RWPE2 (cell line): ENCODE results near the gene CALML5.
A peak's percentile ranks its signal among the peaks of the same experiment; 100 is the strongest.

Source experiments
- ATAC-seq: fragments of 200-7000 bp; cut with Tn5 transposase; 3 replicates; pipeline ENCODE4 v1.9.1; 2021; ENCODE audit warnings: low read depth
- DNase-seq: peaks from one replicate; pipeline ENCODE4 v3.0.0-alpha.2; 2020; ENCODE audit warnings: low spot score
- H3K27ac ChIP-seq: fragments of 450-650 bp; 2 replicates; pipeline ENCODE4 v1.5.1; 2017; ENCODE audit warnings: mild to moderate bottlenecking; ENCODE audit not compliant: poor library complexity, severe bottlenecking
- H3K27me3 ChIP-seq: fragments of 250-450 bp; sonication (Bioruptor Pico); 2 replicates; pipeline ENCODE4 v1.5.1; 2021; ENCODE audit warnings: mild to moderate bottlenecking, moderate library complexity; ENCODE audit not compliant: insufficient read depth, poor library complexity, severe bottlenecking
- H3K36me3 ChIP-seq: fragments of 250-450 bp; sonication (Bioruptor Pico); 2 replicates; pipeline ENCODE4 v1.5.1; 2020; ENCODE audit warnings: low read depth, mild to moderate bottlenecking, moderate library complexity
- H3K4me1 ChIP-seq: fragments of 250-450 bp; sonication (Bioruptor Pico); 2 replicates; pipeline ENCODE4 v1.5.1; 2021; ENCODE audit warnings: mild to moderate bottlenecking, moderate library complexity; ENCODE audit not compliant: insufficient read depth, poor library complexity, severe bottlenecking
- H3K4me3 ChIP-seq: fragments of 250-450 bp; sonication (Bioruptor Pico); 2 replicates; pipeline ENCODE4 v1.5.1; 2021; ENCODE audit warnings: mild to moderate bottlenecking, moderate library complexity; ENCODE audit not compliant: severe bottlenecking
- H3K9me3 ChIP-seq: fragments of 250-450 bp; sonication (Bioruptor Pico); 2 replicates; pipeline ENCODE4 v1.5.1; 2021; ENCODE audit warnings: mild to moderate bottlenecking, moderate library complexity; ENCODE audit not compliant: severe bottlenecking
- CTCF ChIP-seq: fragments of 450-650 bp; IDR thresholded peaks from one replicate; pipeline ENCODE4 v1.5.1; 2017; ENCODE audit warnings: mild to moderate bottlenecking, moderate library complexity; ENCODE audit not compliant: poor library complexity, severe bottlenecking

CALML5 gene

GRCh38 chr10:5498791-5499492, 428 bp downstream of the CALML5 start:
- Histone ChIP-seq H3K9me3 (no peaks in the 10 kb centered on the region), H3K36me3 (no peaks in the 10 kb centered on the region), H3K4me3 (no peak overlapping the region), H3K27me3 (no peaks in the 10 kb centered on the region), H3K4me1 (peaks cover 11% of the 10 kb centered on the region), H3K27ac (no peak overlapping the region)
- no peak for ATAC-seq
- TF ChIP-seq CTCF: no peak
- no peak for DNase-seq

- no peak for ATAC-seq
- Histone ChIP-seq H3K4me1 (peaks cover 6% of the 10 kb centered on the region), H3K27ac (no peak overlapping the region), H3K27me3 (no peaks in the 10 kb centered on the region), H3K9me3 (no peaks in the 10 kb centered on the region), H3K36me3 (no peaks in the 10 kb centered on the region), H3K4me3 (no peak overlapping the region)
- DNase-seq: no peak
- TF ChIP-seq CTCF: no peak
Observed at GRCh38 chr10:5497948-5498730, 1.2 kb downstream of the CALML5 start.

- Histone ChIP-seq H3K9me3 (no peaks in the 10 kb centered on the region), H3K4me3 (no peak overlapping the region), H3K27me3 (no peaks in the 10 kb centered on the region), H3K27ac (no peak overlapping the region), H3K4me1 (peaks cover 5% of the 10 kb centered on the region), H3K36me3 (no peaks in the 10 kb centered on the region)
- TF ChIP-seq CTCF: no peak
- ATAC-seq (no peak), DNase-seq (no peak)
Observed at GRCh38 chr10:5497289-5497688, 2.1 kb downstream of the CALML5 start.

GRCh38 chr10:5496261-5497250, 2.8 kb downstream of the CALML5 start:
- no peaks in the 10 kb centered on the region for H3K9me3 ChIP-seq
- no peak overlapping the region for H3K4me3 ChIP-seq
- ATAC-seq (peak; percentile 40), DNase-seq (no peak)
- H3K4me1 ChIP-seq: peaks cover 5% of the 10 kb centered on the region
- no peaks in the 10 kb centered on the region for H3K27me3 ChIP-seq
- no peaks in the 10 kb centered on the region for H3K36me3 ChIP-seq
- no peak overlapping the region for H3K27ac ChIP-seq
- no peak for TF ChIP-seq CTCF
